ENCODE measurements around the gene C22orf31. TPM values are rescaled to one million over a fixed set of nuclear protein-coding genes. Genes with fewer than 3 reads are reported as not detected.

C22orf31 gene
- total RNA-seq, 5 donors from 2014 or later (not counting 1 experiment from before 2014, with no cell fraction given), result not detected

GRCh38 chr22:29078869-29079207 lies 17.2 kb upstream of the C22orf31 start:
- Histone ChIP-seq H3K27me3 (replicated peaks in 1 of 2; ENCODE audit: control insufficient read depth in 2 of 2, extremely low read depth in 1 of 2, insufficient read depth in 2 of 2, low read length in 1 of 2) (peaks cover 0 to 41% of the 10 kb centered on the region in 2 experiments), H3K27ac (ENCODE audit: low read length) (no peak overlapping the region), H3K4me3 (ENCODE audit: control insufficient read depth in 1 of 2, extremely low read depth in 1 of 2, low read length in 1 of 2) (no peak overlapping the region), H3K4me1 (ENCODE audit: control insufficient read depth in 1 of 2, extremely low read depth in 1 of 2, insufficient read depth in 2 of 2, low read length in 2 of 2) (peaks cover 0 to 6% of the 10 kb centered on the region in 2 experiments), H3K36me3 (ENCODE audit: control insufficient read depth in 2 of 2, extremely low read depth in 1 of 2, insufficient read depth in 1 of 2, low read length in 1 of 2) (no peaks in the 10 kb centered on the region), H3K9me3 (no peaks in the 10 kb centered on the region)
- H3K27me3 Mint-ChIP-seq, result peaks cover 31 to 45% of the 10 kb centered on the region in 2 donors
- no peak overlapping the region for H3K4me3 Mint-ChIP-seq
- peaks cover 4 to 8% (median 6%) of the 10 kb centered on the region in 3 donors for H3K4me1 Mint-ChIP-seq
- ATAC-seq (replicated peaks in 1 of 4), result no peak
- no peaks in the 10 kb centered on the region for H3K36me3 Mint-ChIP-seq
- no peak for DNase-seq
- ChIA-PET CTCF (interaction anchor here in 1 of 2 donors (0.6 kb wide), 1 partner anchor 277 kb away, joined by 5 read pairs; no protein-coding TSS in a partner anchor), POLR2A (interaction anchor here in 1 of 2 donors (0.6 kb wide), 1 partner anchor 278 kb away, joined by 3 read pairs; no protein-coding TSS in a partner anchor)
- no peak overlapping the region for H3K27ac Mint-ChIP-seq
- no peaks in the 10 kb centered on the region for H3K9me3 Mint-ChIP-seq
- WGBS (ENCODE audit: insufficient coverage), result no CpG with 5 or more reads among the region's 6 CpGs

GRCh38 chr22:29078036-29078868 lies 16.6 kb upstream of the C22orf31 start:
- WGBS (ENCODE audit: insufficient coverage), result no CpG with 5 or more reads among the region's 6 CpGs
- CTCF ChIA-PET, result no interaction called here
- Mint-ChIP-seq H3K27me3 (peaks cover 31 to 47% of the 10 kb centered on the region in 2 donors), H3K36me3 (no peaks in the 10 kb centered on the region), H3K9me3 (no peaks in the 10 kb centered on the region), H3K4me1 (peaks cover 7 to 11% (median 7%) of the 10 kb centered on the region in 3 donors), H3K27ac (no peak overlapping the region), H3K4me3 (no peak overlapping the region)
- Histone ChIP-seq H3K9me3 (no peaks in the 10 kb centered on the region), H3K27ac (ENCODE audit: low read length) (no peak overlapping the region), H3K27me3 (replicated peaks in 1 of 2; ENCODE audit: control insufficient read depth in 2 of 2, extremely low read depth in 1 of 2, insufficient read depth in 2 of 2, low read length in 1 of 2) (peaks cover 0 to 44% of the 10 kb centered on the region in 2 experiments), H3K4me1 (ENCODE audit: control insufficient read depth in 1 of 2, extremely low read depth in 1 of 2, insufficient read depth in 2 of 2, low read length in 2 of 2) (peaks cover 2 to 12% of the 10 kb centered on the region in 2 experiments), H3K36me3 (ENCODE audit: control insufficient read depth in 2 of 2, extremely low read depth in 1 of 2, insufficient read depth in 1 of 2, low read length in 1 of 2) (no peaks in the 10 kb centered on the region), H3K4me3 (ENCODE audit: control insufficient read depth in 1 of 2, extremely low read depth in 1 of 2, low read length in 1 of 2) (no peak overlapping the region)
- DNase-seq, result no peak
- no peak for ATAC-seq (replicated peaks in 1 of 4)
- POLR2A ChIA-PET, result interaction anchor here in 1 of 2 donors (0.6 kb wide), 1 partner anchor 278 kb away, joined by 3 read pairs; no protein-coding TSS in a partner anchor

GRCh38 chr22:29074276-29074772 lies 12.7 kb upstream of the C22orf31 start:
- peaks cover 27 to 67% of the 10 kb centered on the region in 2 donors for H3K27me3 Mint-ChIP-seq
- 86% methylated on average over 4 of the region's 10 CpGs for WGBS (ENCODE audit: insufficient coverage)
- H3K9me3 Mint-ChIP-seq, result no peaks in the 10 kb centered on the region
- ChIA-PET POLR2A (interaction anchor here in 1 of 2 donors (0.6 kb wide), 1 partner anchor 797 kb away, joined by 3 read pairs; no protein-coding TSS in a partner anchor), CTCF (no interaction called here)
- peaks cover 4 to 67% of the 10 kb centered on the region in 2 experiments for H3K27me3 ChIP-seq (replicated peaks in 1 of 2; ENCODE audit: control insufficient read depth in 2 of 2, extremely low read depth in 1 of 2, insufficient read depth in 2 of 2, low read length in 1 of 2)
- H3K27ac Mint-ChIP-seq, result no peak overlapping the region
- H3K27ac ChIP-seq (ENCODE audit: low read length), result no peak overlapping the region
- ATAC-seq (replicated peaks in 1 of 4), result no peak
- peaks cover 12 to 31% of the 10 kb centered on the region in 2 experiments for H3K4me1 ChIP-seq (ENCODE audit: control insufficient read depth in 1 of 2, extremely low read depth in 1 of 2, insufficient read depth in 2 of 2, low read length in 2 of 2)
- H3K36me3 ChIP-seq (ENCODE audit: control insufficient read depth in 2 of 2, extremely low read depth in 1 of 2, insufficient read depth in 1 of 2, low read length in 1 of 2), result no peaks in the 10 kb centered on the region
- peaks cover 23 to 25% (median 23%) of the 10 kb centered on the region in 3 donors for H3K4me1 Mint-ChIP-seq
- DNase-seq, result no peak
- H3K4me3 ChIP-seq (ENCODE audit: control insufficient read depth in 1 of 2, extremely low read depth in 1 of 2, low read length in 1 of 2), result peak overlapping the region in 1 of 2 donors; percentile 52
- no peaks in the 10 kb centered on the region for H3K9me3 ChIP-seq
- H3K36me3 Mint-ChIP-seq, result no peaks in the 10 kb centered on the region
- peak overlapping the region; percentile 47 to 78 (median 52) for H3K4me3 Mint-ChIP-seq

GRCh38 chr22:29073618-29074275 lies 12.1 kb upstream of the C22orf31 start:
- peak overlapping the region; percentile 47 to 78 (median 52) for H3K4me3 Mint-ChIP-seq
- peaks cover 4 to 68% of the 10 kb centered on the region in 2 experiments for H3K27me3 ChIP-seq (replicated peaks in 1 of 2; ENCODE audit: control insufficient read depth in 2 of 2, extremely low read depth in 1 of 2, insufficient read depth in 2 of 2, low read length in 1 of 2)
- ChIA-PET CTCF (no interaction called here), POLR2A (interaction anchor here in 1 of 2 donors (0.6 kb wide), 1 partner anchor 797 kb away, joined by 3 read pairs; no protein-coding TSS in a partner anchor)
- H3K4me1 Mint-ChIP-seq, result peaks cover 23 to 25% (median 23%) of the 10 kb centered on the region in 3 donors
- peak in 4 of 35 experiments; percentile 5 to 26 (median 13) for DNase-seq
- no peak overlapping the region for H3K27ac ChIP-seq (ENCODE audit: low read length)
- no peak for ATAC-seq (replicated peaks in 1 of 4)
- H3K27me3 Mint-ChIP-seq, result peaks cover 27 to 68% of the 10 kb centered on the region in 2 donors
- peak overlapping the region; percentile 42 to 52 for H3K4me3 ChIP-seq (ENCODE audit: control insufficient read depth in 1 of 2, extremely low read depth in 1 of 2, low read length in 1 of 2)
- no peaks in the 10 kb centered on the region for H3K36me3 ChIP-seq (ENCODE audit: control insufficient read depth in 2 of 2, extremely low read depth in 1 of 2, insufficient read depth in 1 of 2, low read length in 1 of 2)
- WGBS (ENCODE audit: insufficient coverage), result 4% methylated on average over 38 of the region's 53 CpGs
- H3K9me3 Mint-ChIP-seq, result no peaks in the 10 kb centered on the region
- H3K27ac Mint-ChIP-seq, result no peak overlapping the region
- H3K4me1 ChIP-seq (ENCODE audit: control insufficient read depth in 1 of 2, extremely low read depth in 1 of 2, insufficient read depth in 2 of 2, low read length in 2 of 2), result peaks cover 12 to 31% of the 10 kb centered on the region in 2 experiments
- no peaks in the 10 kb centered on the region for H3K36me3 Mint-ChIP-seq
- no peaks in the 10 kb centered on the region for H3K9me3 ChIP-seq

- WGBS (ENCODE audit: insufficient coverage), result 2% methylated on average over 76 of the region's 76 CpGs
Measured at GRCh38 chr22:29072979-29073617, 11.5 kb upstream of the C22orf31 start, which contains the start of gene KREMEN1. Gene KREMEN1, plus strand, starts transcription at chr22:29073035. Its CDS starts 96 bp downstream, at chr22:29073131.

More at GRCh38 chr22:29072979-29073617, 11.5 kb upstream of the C22orf31 start, which contains the start of gene KREMEN1:
- peaks cover 27 to 63% of the 10 kb centered on the region in 2 donors for H3K27me3 Mint-ChIP-seq
- no peaks in the 10 kb centered on the region for H3K9me3 Mint-ChIP-seq
- peak within 1 kb of the TSS; percentile 73 to 78 (median 77) for H3K4me3 Mint-ChIP-seq
- no peaks in the 10 kb centered on the region for H3K36me3 Mint-ChIP-seq
- CTCF ChIA-PET, result interaction anchor here in 1 of 2 donors (0.6 kb wide), 1 partner anchor 81 kb away, joined by 3 read pairs; no protein-coding TSS in a partner anchor
- peak in 2 of 4 experiments; percentile 4 to 7 for ATAC-seq (replicated peaks in 1 of 4)
- Histone ChIP-seq H3K36me3 (ENCODE audit: control insufficient read depth in 2 of 2, extremely low read depth in 1 of 2, insufficient read depth in 1 of 2, low read length in 1 of 2) (no peaks in the 10 kb centered on the region), H3K4me1 (ENCODE audit: control insufficient read depth in 1 of 2, extremely low read depth in 1 of 2, insufficient read depth in 2 of 2, low read length in 2 of 2) (peaks cover 12 to 31% of the 10 kb centered on the region in 2 experiments), H3K27ac (ENCODE audit: low read length) (no peak within 1 kb of the TSS), H3K27me3 (replicated peaks in 1 of 2; ENCODE audit: control insufficient read depth in 2 of 2, extremely low read depth in 1 of 2, insufficient read depth in 2 of 2, low read length in 1 of 2) (peaks cover 4 to 66% of the 10 kb centered on the region in 2 experiments), H3K4me3 (ENCODE audit: control insufficient read depth in 1 of 2, extremely low read depth in 1 of 2, low read length in 1 of 2) (peak within 1 kb of the TSS; percentile 42 to 73), H3K9me3 (no peaks in the 10 kb centered on the region)
- POLR2A ChIA-PET, result interaction anchor here in 1 of 2 donors (0.6 to 1.3 kb wide), 2 partner anchors 273 to 1254 kb away, joined by 3 to 5 read pairs; partner anchors contain the start of genes TBC1D10A and XBP1
- peaks cover 23 to 25% (median 23%) of the 10 kb centered on the region in 3 donors for H3K4me1 Mint-ChIP-seq
- no peak within 1 kb of the TSS for H3K27ac Mint-ChIP-seq
- peak in 4 of 35 experiments; percentile 5 to 12 (median 12) for DNase-seq
